Kidney (tissue), 14 donors: ENCODE measurements around the gene ACY1. TPM values are rescaled to one million over a fixed set of nuclear protein-coding genes. Genes with fewer than 3 reads are reported as not detected.

Experiments
- DNase-seq, 5 donors: peaks; one replicate each; pipeline ENCODE4 v3.0.0-alpha.2; 2013 to 2020
- FAIRE-seq: peaks from 2 replicates; lab custom pipeline; 2012; peaks lifted over from hg19 to GRCh38; lab: Jason Lieb, UNC
- H3K27ac ChIP-seq, 2 donors: one replicate each; pipeline ENCODE4 v1.7.0; 2013; ENCODE audit warnings: low read depth in 2 of 2, low read length in 2 of 2, inconsistent platforms in 1 of 2
- H3K27me3 ChIP-seq: one replicate; pipeline ENCODE4 v1.7.1; 2013; ENCODE audit warnings: low read length, inconsistent platforms; ENCODE audit not compliant: control insufficient read depth, insufficient read depth
- H3K36me3 ChIP-seq, 3 donors: one replicate each; pipeline versions ENCODE4 v1.7.0 to v1.7.1; 2013; ENCODE audit warnings: low read length in 3 of 3, control low read depth in 1 of 3, inconsistent platforms in 1 of 3; ENCODE audit not compliant: insufficient read depth in 3 of 3, control insufficient read depth in 2 of 3
- H3K4me1 ChIP-seq, 3 donors: one replicate each; pipeline versions ENCODE4 v1.7.0 to v1.7.1; 2013; ENCODE audit warnings: low read length in 3 of 3, inconsistent platforms in 1 of 3, low read depth in 1 of 3; ENCODE audit not compliant: control insufficient read depth in 2 of 3, insufficient read depth in 2 of 3
- H3K4me3 ChIP-seq, 3 donors: one replicate each; pipeline versions ENCODE4 v1.7.0 to v1.8.1; 2013; ENCODE audit warnings: low read length in 3 of 3, control low read depth in 1 of 3, inconsistent platforms in 1 of 3
- H3K9ac ChIP-seq, 3 donors: one replicate each; pipeline versions ENCODE4 v1.7.0 to v1.7.1; 2013; ENCODE audit warnings: low read length in 3 of 3, control low read depth in 1 of 3, inconsistent platforms in 1 of 3
- H3K9me3 ChIP-seq, 3 donors: one replicate each; pipeline versions ENCODE4 v1.7.0 to v1.7.1; 2013; ENCODE audit warnings: low read length in 3 of 3, control low read depth in 1 of 3, inconsistent platforms in 1 of 3; ENCODE audit not compliant: control insufficient read depth in 2 of 3, insufficient read depth in 1 of 3
- intact Hi-C: fragments of 100-400 bp; cut with DNase I; formaldehyde crosslinking; loops from one replicate; pipeline ENCODE4 v1.11.1; 2022
- polyA plus RNA-seq: library from polyadenylated mRNA; stranded (reverse); fragments of 350-450 nt; fragmentation: Illumina TruSeq; extraction: RNeasy Lipid Tissue Mini Kit (QIAGEN cat#74804); gene quantifications from one replicate; pipeline ENCODE4 v1.2.3, GENCODE V29; 2014; ENCODE audit warnings: low read depth, low replicate concordance; ENCODE audit not compliant: insufficient read depth
- total RNA-seq: library from RNA; stranded (reverse); fragmentation: NEBNext Ultra II Directional; extraction: Animal tissue kit (Norgen Biotek cat#: 25700); gene quantifications from one replicate; pipeline ENCODE4 v1.2.1, GENCODE V29; 2021
- TF ChIP-seq, protein P1 (sequence below): IDR thresholded peaks from 3 replicates; pipeline ENCODE4 v1.5.1; 2012; ENCODE audit warnings: mild to moderate bottlenecking, moderate library complexity, borderline replicate concordance; ENCODE audit not compliant: insufficient read depth; ENCODE audit errors: extremely low read depth
- donor health status: control.
- donor health status: control.
- donor health status: control.
- donor health status: control.
- donor health status: control.
- donor health status: DM: yes; HTN: yes; CAD: no.
- donor health status: Normal renal cell carcinoma (clear cell type).

Gene ACY1
- total and polyA plus RNA-seq, 2 donors from 2014 or later: 68.1 to 856 TPM

DNA sequence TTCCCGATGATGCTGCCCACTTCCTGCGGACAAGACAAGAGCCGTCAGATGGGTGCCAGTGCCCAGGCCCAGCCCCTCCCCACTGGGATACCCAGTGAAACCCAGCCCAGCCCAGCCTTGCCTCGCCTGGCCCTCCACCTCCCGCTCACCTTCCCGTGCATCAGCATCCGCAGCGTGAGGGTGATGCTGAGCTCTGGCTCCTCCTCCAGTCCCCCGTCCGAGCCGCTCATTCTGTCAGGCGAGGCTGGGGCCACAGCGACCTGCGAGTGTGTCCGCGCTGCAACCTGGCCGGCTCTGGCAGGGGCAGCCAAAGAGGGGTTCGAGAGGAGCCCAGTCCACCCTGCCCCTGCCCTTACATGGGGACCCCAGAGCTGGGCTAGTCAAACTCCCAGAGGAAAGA is 22.3 kb upstream of the ACY1 start:
- Histone ChIP-seq H3K27me3 (no peaks in the 10 kb centered on the region), H3K27ac (no peak overlapping the region), H3K9ac (no peak overlapping the region), H3K9me3 (no peaks in the 10 kb centered on the region), H3K4me1 (peaks cover 0 to 5% (median 0%) of the 10 kb centered on the region in 3 donors), H3K4me3 (no peak overlapping the region), H3K36me3 (no peaks in the 10 kb centered on the region)
- FAIRE-seq (no peak), DNase-seq (no peak)
- intact Hi-C loops: no loop called here
- TF ChIP-seq, protein P1, sequence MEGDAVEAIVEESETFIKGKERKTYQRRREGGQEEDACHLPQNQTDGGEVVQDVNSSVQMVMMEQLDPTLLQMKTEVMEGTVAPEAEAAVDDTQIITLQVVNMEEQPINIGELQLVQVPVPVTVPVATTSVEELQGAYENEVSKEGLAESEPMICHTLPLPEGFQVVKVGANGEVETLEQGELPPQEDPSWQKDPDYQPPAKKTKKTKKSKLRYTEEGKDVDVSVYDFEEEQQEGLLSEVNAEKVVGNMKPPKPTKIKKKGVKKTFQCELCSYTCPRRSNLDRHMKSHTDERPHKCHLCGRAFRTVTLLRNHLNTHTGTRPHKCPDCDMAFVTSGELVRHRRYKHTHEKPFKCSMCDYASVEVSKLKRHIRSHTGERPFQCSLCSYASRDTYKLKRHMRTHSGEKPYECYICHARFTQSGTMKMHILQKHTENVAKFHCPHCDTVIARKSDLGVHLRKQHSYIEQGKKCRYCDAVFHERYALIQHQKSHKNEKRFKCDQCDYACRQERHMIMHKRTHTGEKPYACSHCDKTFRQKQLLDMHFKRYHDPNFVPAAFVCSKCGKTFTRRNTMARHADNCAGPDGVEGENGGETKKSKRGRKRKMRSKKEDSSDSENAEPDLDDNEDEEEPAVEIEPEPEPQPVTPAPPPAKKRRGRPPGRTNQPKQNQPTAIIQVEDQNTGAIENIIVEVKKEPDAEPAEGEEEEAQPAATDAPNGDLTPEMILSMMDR: no peak

DNA sequence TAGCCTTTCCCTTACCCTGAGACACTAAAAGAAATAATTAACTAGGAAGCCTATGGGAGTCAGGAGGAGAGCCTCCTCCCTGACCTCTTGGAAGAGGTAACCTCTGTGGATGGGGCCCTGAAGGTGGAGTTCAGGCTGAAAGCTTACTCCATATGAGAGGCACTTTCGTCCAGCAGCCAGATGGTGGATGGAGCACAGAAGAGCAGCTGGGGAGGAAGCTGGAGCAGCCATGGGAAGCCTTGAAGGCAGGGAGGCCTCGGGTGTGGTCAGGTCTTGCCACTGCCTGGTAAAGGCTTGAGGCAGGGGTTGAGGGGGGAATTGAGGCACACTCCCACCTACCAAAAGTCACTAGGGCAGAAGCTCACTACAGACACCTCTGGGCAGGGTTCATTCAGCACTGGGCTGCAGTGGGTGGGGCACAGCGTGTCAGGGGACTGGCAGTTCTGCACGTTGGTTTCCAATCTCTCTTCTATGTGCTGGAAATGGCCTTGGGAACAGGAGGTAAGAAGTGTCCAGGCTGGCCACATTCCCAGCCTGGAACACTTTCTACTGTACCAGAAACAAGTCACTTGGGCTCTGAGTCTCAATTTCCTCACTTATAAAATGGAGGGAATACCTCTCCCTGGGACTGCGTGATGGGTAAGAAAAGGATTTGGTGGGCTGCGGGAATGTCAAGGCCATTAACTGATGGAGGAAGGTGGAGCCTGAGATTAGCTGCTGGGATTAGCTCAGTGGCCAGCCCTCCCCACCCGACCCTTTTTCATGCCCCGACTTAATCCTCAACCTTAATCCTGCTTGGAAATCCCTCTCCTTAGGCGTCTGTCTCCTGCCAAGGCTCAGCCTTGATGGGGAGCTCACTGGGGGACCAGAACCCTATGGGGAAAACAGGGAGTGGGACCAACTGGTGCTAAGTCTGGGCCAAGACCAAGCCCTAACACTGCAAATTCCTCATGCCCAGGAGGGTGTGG is 21.4 kb upstream of the ACY1 start:
- Histone ChIP-seq H3K4me1 (peaks cover 0 to 4% (median 0%) of the 10 kb centered on the region in 3 donors), H3K27ac (no peak overlapping the region), H3K4me3 (no peak overlapping the region), H3K9ac (no peak overlapping the region), H3K27me3 (no peaks in the 10 kb centered on the region), H3K36me3 (no peaks in the 10 kb centered on the region), H3K9me3 (no peaks in the 10 kb centered on the region)
- no peak for FAIRE-seq
- no peak for DNase-seq
- TF ChIP-seq, protein P1: no peak
- intact Hi-C loops: no loop called here

DNA sequence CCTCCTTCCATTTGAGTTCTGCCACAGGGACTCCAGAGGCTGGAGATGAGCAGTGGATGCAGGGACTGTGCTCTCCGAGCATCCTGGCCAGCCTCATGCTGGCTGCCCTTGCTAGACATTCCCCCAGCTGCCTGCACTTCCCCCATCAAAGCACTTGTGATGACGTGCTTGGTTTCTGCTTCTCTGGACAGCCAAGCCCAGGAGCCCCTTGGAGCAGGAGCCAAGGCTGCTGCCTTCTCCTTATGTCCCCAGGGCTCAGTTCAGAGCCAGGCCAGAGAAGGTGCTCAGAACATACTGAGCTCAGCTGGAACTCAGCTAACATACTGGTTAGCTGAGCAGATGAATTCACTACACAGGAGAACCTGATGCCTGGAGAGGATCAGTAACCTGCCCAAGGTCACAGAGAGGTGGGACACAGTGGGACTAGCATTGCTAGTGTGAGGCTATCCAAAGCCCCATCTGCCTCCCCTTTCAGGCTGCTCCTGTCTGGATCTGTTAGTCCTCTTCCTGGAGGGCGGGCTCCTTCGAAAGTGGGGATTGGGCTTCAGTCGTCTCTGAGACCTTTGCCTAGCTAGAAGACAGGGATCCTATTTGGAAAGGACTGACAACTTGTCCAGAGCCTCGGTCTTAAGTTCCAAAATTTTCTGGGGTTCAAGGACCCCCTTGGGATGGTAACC is 20.3 kb upstream of the ACY1 start:
- Histone ChIP-seq H3K36me3 (no peaks in the 10 kb centered on the region), H3K27ac (no peak overlapping the region), H3K27me3 (no peaks in the 10 kb centered on the region), H3K4me3 (no peak overlapping the region), H3K4me1 (peaks cover 0 to 8% (median 0%) of the 10 kb centered on the region in 3 donors), H3K9ac (no peak overlapping the region), H3K9me3 (no peaks in the 10 kb centered on the region)
- TF ChIP-seq, protein P1: no peak
- FAIRE-seq (no peak), DNase-seq (no peak)
- intact Hi-C loops: no loop called here
